Measurements from ENCODE around the gene NEK9.

DNA sequence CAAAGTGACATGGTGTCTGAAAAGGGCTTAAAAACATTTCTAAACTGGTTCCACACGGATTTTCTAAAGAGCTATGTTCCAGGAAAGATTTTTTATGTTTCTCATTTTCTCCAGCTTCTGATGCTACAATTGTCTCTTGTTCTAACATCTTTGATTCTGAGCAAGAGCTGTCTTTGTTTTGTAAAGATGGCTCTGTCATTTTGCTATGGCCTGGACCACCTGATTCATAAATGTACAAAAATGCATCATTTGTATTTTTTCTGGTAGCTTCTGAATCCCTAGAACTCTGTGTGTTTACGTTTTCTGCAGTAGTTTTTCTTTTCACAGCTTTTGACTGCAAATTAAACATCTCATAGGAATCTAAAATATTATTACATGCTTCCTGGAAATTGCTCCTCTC, 78.7 kb downstream of the NEK9 start:
- TF ChIP-seq, protein P1, sequence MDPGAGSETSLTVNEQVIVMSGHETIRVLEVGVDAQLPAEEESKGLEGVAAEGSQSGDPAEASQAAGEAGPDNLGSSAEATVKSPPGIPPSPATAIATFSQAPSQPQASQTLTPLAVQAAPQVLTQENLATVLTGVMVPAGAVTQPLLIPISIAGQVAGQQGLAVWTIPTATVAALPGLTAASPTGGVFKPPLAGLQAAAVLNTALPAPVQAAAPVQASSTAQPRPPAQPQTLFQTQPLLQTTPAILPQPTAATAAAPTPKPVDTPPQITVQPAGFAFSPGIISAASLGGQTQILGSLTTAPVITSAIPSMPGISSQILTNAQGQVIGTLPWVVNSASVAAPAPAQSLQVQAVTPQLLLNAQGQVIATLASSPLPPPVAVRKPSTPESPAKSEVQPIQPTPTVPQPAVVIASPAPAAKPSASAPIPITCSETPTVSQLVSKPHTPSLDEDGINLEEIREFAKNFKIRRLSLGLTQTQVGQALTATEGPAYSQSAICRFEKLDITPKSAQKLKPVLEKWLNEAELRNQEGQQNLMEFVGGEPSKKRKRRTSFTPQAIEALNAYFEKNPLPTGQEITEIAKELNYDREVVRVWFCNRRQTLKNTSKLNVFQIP (CRISPR knock-in tag; IDR thresholded peaks at IDR 0.05; ENCODE audit: borderline replicate concordance, low read depth): no peak
- TF ChIP-seq SNAI2 (CRISPR knock-in tag; IDR thresholded peaks at IDR 0.05) (no peak), BACH2 (CRISPR knock-in tag; IDR thresholded peaks at IDR 0.05; ENCODE audit: borderline replicate concordance) (no peak), ZFP3 (CRISPR knock-in tag; IDR thresholded peaks at IDR 0.05) (no peak), ARNTL (CRISPR knock-in tag; IDR thresholded peaks at IDR 0.05; ENCODE audit: borderline replicate concordance, low read depth) (no peak), ZNF8 (CRISPR knock-in tag; IDR thresholded peaks at IDR 0.05) (no peak)
- TF ChIP-seq, protein P2, sequence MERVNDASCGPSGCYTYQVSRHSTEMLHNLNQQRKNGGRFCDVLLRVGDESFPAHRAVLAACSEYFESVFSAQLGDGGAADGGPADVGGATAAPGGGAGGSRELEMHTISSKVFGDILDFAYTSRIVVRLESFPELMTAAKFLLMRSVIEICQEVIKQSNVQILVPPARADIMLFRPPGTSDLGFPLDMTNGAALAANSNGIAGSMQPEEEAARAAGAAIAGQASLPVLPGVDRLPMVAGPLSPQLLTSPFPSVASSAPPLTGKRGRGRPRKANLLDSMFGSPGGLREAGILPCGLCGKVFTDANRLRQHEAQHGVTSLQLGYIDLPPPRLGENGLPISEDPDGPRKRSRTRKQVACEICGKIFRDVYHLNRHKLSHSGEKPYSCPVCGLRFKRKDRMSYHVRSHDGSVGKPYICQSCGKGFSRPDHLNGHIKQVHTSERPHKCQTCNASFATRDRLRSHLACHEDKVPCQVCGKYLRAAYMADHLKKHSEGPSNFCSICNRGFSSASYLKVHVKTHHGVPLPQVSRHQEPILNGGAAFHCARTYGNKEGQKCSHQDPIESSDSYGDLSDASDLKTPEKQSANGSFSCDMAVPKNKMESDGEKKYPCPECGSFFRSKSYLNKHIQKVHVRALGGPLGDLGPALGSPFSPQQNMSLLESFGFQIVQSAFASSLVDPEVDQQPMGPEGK (CRISPR knock-in tag; IDR thresholded peaks at IDR 0.05; ENCODE audit: borderline replicate concordance): no peak

Measured in SK-N-SH treated with all-trans-retinoic acid at 6 μM for 48 hours (cell line).